GM18951 (cell line): Measurements from ENCODE around the gene ASB2.

ENCODE experiments used
- POLR2A ChIP-seq: IDR thresholded peaks from 4 replicates; pipeline ENCODE4 v1.6.1; 2011; ENCODE audit warnings: mild to moderate bottlenecking; ENCODE audit not compliant: insufficient read length, insufficient read depth; ENCODE audit errors: extremely low read depth
- in situ Hi-C: fragments of 300-500 bp; cut with MboI; formaldehyde crosslinking; loops from one replicate; pipeline ENCODE4 v1.12.0; 2022; ENCODE audit warnings: low sequenced_read_pairs, mixed read lengths, inconsistent platforms; ENCODE audit not compliant: unreplicated experiment

Gene ASB2

GRCh38 chr14:93976477-93977057, at the start of gene ASB2:
ASB2 (minus strand) TSS chr14:93976570; CDS start chr14:93964539, 12,031 bp downstream.
- TF ChIP-seq POLR2A: peak; percentile 35
- in situ Hi-C loops: no loop called here

GRCh38 chr14:94025720-94026119, 49.4 kb upstream of the ASB2 start:
- TF ChIP-seq POLR2A: no peak
- in situ Hi-C loops: no loop called here

- in situ Hi-C loops: loop anchor here (25.0 kb wide), 1 partner anchor 362 kb away; no protein-coding TSS in a partner anchor
- TF ChIP-seq POLR2A: no peak
Measured at GRCh38 chr14:94024549-94024948, 48.2 kb upstream of the ASB2 start.

GRCh38 chr14:94022532-94023411, 46.4 kb upstream of the ASB2 start:
- in situ Hi-C loops: loop anchor here (25.0 kb wide), 1 partner anchor 360 kb away; no protein-coding TSS in a partner anchor

GRCh38 chr14:94021416-94022157, 45.2 kb upstream of the ASB2 start:
- TF ChIP-seq POLR2A: no peak
- in situ Hi-C loops: loop anchor here (25.0 kb wide), 1 partner anchor 359 kb away; no protein-coding TSS in a partner anchor

More at GRCh38 chr14:94022532-94023411, 46.4 kb upstream of the ASB2 start:
- TF ChIP-seq POLR2A: no peak

- in situ Hi-C loops: loop anchor here (25.0 kb wide), 1 partner anchor 359 kb away; no protein-coding TSS in a partner anchor
Measured at GRCh38 chr14:94021001-94021400, 44.6 kb upstream of the ASB2 start.

GRCh38 chr14:94020267-94020666, 43.9 kb upstream of the ASB2 start:
- in situ Hi-C loops: loop anchor here (25.0 kb wide), 1 partner anchor 358 kb away; no protein-coding TSS in a partner anchor
- no peak for TF ChIP-seq POLR2A

More at GRCh38 chr14:94021001-94021400, 44.6 kb upstream of the ASB2 start:
- TF ChIP-seq POLR2A: no peak

GRCh38 chr14:94019329-94019728, 43.0 kb upstream of the ASB2 start:
- in situ Hi-C loops: loop anchor here (25.0 kb wide), 1 partner anchor 357 kb away; no protein-coding TSS in a partner anchor
- TF ChIP-seq POLR2A: no peak

GRCh38 chr14:94018308-94018707, 41.9 kb upstream of the ASB2 start:
- in situ Hi-C loops: loop anchor here (25.0 kb wide), 1 partner anchor 356 kb away; no protein-coding TSS in a partner anchor
- no peak for TF ChIP-seq POLR2A

- in situ Hi-C loops: loop anchor here (25.0 kb wide), 1 partner anchor 354 kb away; no protein-coding TSS in a partner anchor
- no peak for TF ChIP-seq POLR2A
Measured at GRCh38 chr14:94016446-94016976, 40.1 kb upstream of the ASB2 start.

GRCh38 chr14:94015223-94015622, 38.9 kb upstream of the ASB2 start:
- in situ Hi-C loops: loop anchor here (25.0 kb wide), 1 partner anchor 353 kb away; no protein-coding TSS in a partner anchor

GRCh38 chr14:94014382-94014781, 38.0 kb upstream of the ASB2 start:
- TF ChIP-seq POLR2A: no peak

More at GRCh38 chr14:94015223-94015622, 38.9 kb upstream of the ASB2 start:
- no peak for TF ChIP-seq POLR2A

More at GRCh38 chr14:94014382-94014781, 38.0 kb upstream of the ASB2 start:
- in situ Hi-C loops: loop anchor here (25.0 kb wide), 1 partner anchor 352 kb away; no protein-coding TSS in a partner anchor
